ENCODE measurements around the gene MYLK4. TPM values are rescaled to one million over a fixed set of nuclear protein-coding genes. Genes with fewer than 3 reads are reported as not detected.

MYLK4 gene
- under 1 TPM; 0.20 to 0.35 TPM for total RNA-seq

- TF ChIP-seq CTCF (IDR thresholded peaks at IDR 0.05), result no peak
- Histone ChIP-seq H3K4me3 (no peak within 1 kb of the TSS), H3K36me3 (no peaks in the 10 kb centered on the region), H3K27me3 (no peaks in the 10 kb centered on the region), H3K9me3 (no peaks in the 10 kb centered on the region), H3K27ac (no peak within 1 kb of the TSS), H3K9ac (ENCODE audit: low read depth in 2 of 2, low read length in 2 of 2) (no peak within 1 kb of the TSS), H3K4me1 (no peaks in the 10 kb centered on the region)
- DNase-seq, result no peak
- intact Hi-C loops (cut with DNase I), result no loop called here
Measured at GRCh38 chr6:2750832-2751231, at the start of gene MYLK4. Gene MYLK4 (minus strand): TSS chr6:2750922. CDS start chr6:2749294, 1,628 bp downstream.

GRCh38 chr6:2799936-2800527, 49.3 kb upstream of the MYLK4 start:
- Histone ChIP-seq H3K4me1 (no peaks in the 10 kb centered on the region), H3K27ac (no peak overlapping the region), H3K4me3 (no peak overlapping the region), H3K9ac (ENCODE audit: low read depth in 2 of 2, low read length in 2 of 2) (no peak overlapping the region), H3K9me3 (no peaks in the 10 kb centered on the region), H3K36me3 (no peaks in the 10 kb centered on the region), H3K27me3 (no peaks in the 10 kb centered on the region)
- no peak for DNase-seq
- intact Hi-C loops (cut with DNase I), result no loop called here
- no peak for TF ChIP-seq CTCF (IDR thresholded peaks at IDR 0.05)

- Histone ChIP-seq H3K9ac (ENCODE audit: low read depth in 2 of 2, low read length in 2 of 2) (no peak overlapping the region), H3K9me3 (no peaks in the 10 kb centered on the region), H3K27me3 (no peaks in the 10 kb centered on the region), H3K36me3 (no peaks in the 10 kb centered on the region), H3K4me3 (no peak overlapping the region), H3K27ac (no peak overlapping the region), H3K4me1 (no peaks in the 10 kb centered on the region)
- no peak for DNase-seq
- intact Hi-C loops (cut with DNase I), result no loop called here
- TF ChIP-seq CTCF (IDR thresholded peaks at IDR 0.05), result no peak
Measured at GRCh38 chr6:2798586-2799134, 47.9 kb upstream of the MYLK4 start.

- no peak for DNase-seq
- no peak for TF ChIP-seq CTCF (IDR thresholded peaks at IDR 0.05)
Measured at GRCh38 chr6:2797564-2798031, 46.9 kb upstream of the MYLK4 start.

GRCh38 chr6:2796861-2797260, 46.1 kb upstream of the MYLK4 start:
- H3K4me3 ChIP-seq, result no peak overlapping the region
- H3K36me3 ChIP-seq, result no peaks in the 10 kb centered on the region
- no peaks in the 10 kb centered on the region for H3K9me3 ChIP-seq
- no peak overlapping the region for H3K27ac ChIP-seq
- DNase-seq, result no peak
- intact Hi-C loops (cut with DNase I), result no loop called here
- H3K9ac ChIP-seq (ENCODE audit: low read depth in 2 of 2, low read length in 2 of 2), result no peak overlapping the region
- no peaks in the 10 kb centered on the region for H3K27me3 ChIP-seq
- no peak for TF ChIP-seq CTCF (IDR thresholded peaks at IDR 0.05)
- no peaks in the 10 kb centered on the region for H3K4me1 ChIP-seq

More at GRCh38 chr6:2797564-2798031, 46.9 kb upstream of the MYLK4 start:
- no peaks in the 10 kb centered on the region for H3K36me3 ChIP-seq
- H3K27ac ChIP-seq, result no peak overlapping the region
- H3K27me3 ChIP-seq, result no peaks in the 10 kb centered on the region
- intact Hi-C loops (cut with DNase I), result no loop called here
- no peak overlapping the region for H3K4me3 ChIP-seq
- no peak overlapping the region for H3K9ac ChIP-seq (ENCODE audit: low read depth in 2 of 2, low read length in 2 of 2)
- no peaks in the 10 kb centered on the region for H3K9me3 ChIP-seq
- no peaks in the 10 kb centered on the region for H3K4me1 ChIP-seq
